Measurements from ENCODE around the gene MAPRE3. TPM values are rescaled to one million over a fixed set of nuclear protein-coding genes. Genes with fewer than 3 reads are reported as not detected.

The MAPRE3 gene
- total and polyA plus RNA-seq, 9 of the 15 experiments (the other 6 are each of a cell fraction or from before 2014, with no cell fraction given): 0.70 to 43.2 (median 12.6) TPM

- TF ChIP-seq JUN (IDR thresholded peaks at IDR 0.05; ENCODE audit: borderline replicate concordance, low read depth, low read length) (peak; percentile 28; the same call in 1 of the 2 replicates), JUN (CRISPR knock-in tag; IDR thresholded peaks at IDR 0.05; ENCODE audit: borderline replicate concordance) (no peak), POLR2G (IDR thresholded peaks at IDR 0.05; ENCODE audit: low read depth, low read length) (peak; percentile 96), SRSF1 (IDR thresholded peaks at IDR 0.05; ENCODE audit: low read depth, low read length) (no peak), CREBBP (IDR thresholded peaks at IDR 0.05; ENCODE audit: low read depth, low read length) (no peak), PURB (CRISPR knock-in tag; IDR thresholded peaks at IDR 0.05; ENCODE audit: low read depth) (no peak), ZBTB9 (CRISPR knock-in tag; IDR thresholded peaks at IDR 0.05) (peak; percentile 99), NR2F6 (CRISPR knock-in tag; IDR thresholded peaks at IDR 0.05) (no peak), MAZ (CRISPR knock-in tag; conservative IDR thresholded peaks at IDR 0.05 in 1 of 2, IDR thresholded peaks at IDR 0.05 in 1 of 2) (peak; percentile 67 to 69; a peak in 3 of 4 replicates), ZNF77 (CRISPR knock-in tag; IDR thresholded peaks at IDR 0.05) (no peak), RBM15 (IDR thresholded peaks at IDR 0.05; ENCODE audit: insufficient read depth, low read length) (no peak), TAF15 (IDR thresholded peaks at IDR 0.05; ENCODE audit: low read depth, low read length) (no peak), BHLHE40 (IDR thresholded peaks at IDR 0.05; ENCODE audit: low read length) (0 out of 2 replicates have a peak, but pooled peaks have one; percentile 10), OTX1 (CRISPR knock-in tag; IDR thresholded peaks at IDR 0.05) (no peak), RNF2 (IDR thresholded peaks at IDR 0.05) (no peak), ZZZ3 (IDR thresholded peaks at IDR 0.05) (no peak), HMG20B (CRISPR knock-in tag; IDR thresholded peaks at IDR 0.05) (no peak), TEAD4 (IDR thresholded peaks at IDR 0.05; ENCODE audit: low read length) (no peak), TEAD4 (CRISPR knock-in tag; IDR thresholded peaks at IDR 0.05; ENCODE audit: borderline replicate concordance) (no peak), ERF (CRISPR knock-in tag; IDR thresholded peaks at IDR 0.05) (no peak), NFE2L1 (tag; IDR thresholded peaks at IDR 0.05; ENCODE audit: borderline replicate concordance, low read depth) (no peak), ZNF445 (CRISPR knock-in tag; IDR thresholded peaks at IDR 0.05; ENCODE audit: low read depth) (no peak), FOXA3 (CRISPR knock-in tag; conservative IDR thresholded peaks at IDR 0.05 in 1 of 2, IDR thresholded peaks at IDR 0.05 in 1 of 2) (0 out of 4 replicates have a peak, but pooled peaks of 1 of the 2 experiments have one; percentile 23), GTF2B (IDR thresholded peaks at IDR 0.05; ENCODE audit: extremely low read depth, insufficient read length) (no peak), U2AF1 (optimal IDR thresholded peaks at IDR 0.05; ENCODE audit: low read depth, low read length) (no peak), TBL1XR1 (IDR thresholded peaks at IDR 0.05; ENCODE audit: low read length in 2 of 2) (0 out of 4 replicates have a peak, but pooled peaks have one; percentile 4 to 17), YY1 (IDR thresholded peaks at IDR 0.05; ENCODE audit: borderline replicate concordance in 1 of 3, control insufficient read depth in 1 of 3, extremely low read depth in 1 of 3, insufficient read depth in 3 of 3, insufficient read length in 1 of 3, insufficient replicate concordance in 2 of 3, low read depth in 1 of 3, low read length in 2 of 3) (peak in 2 of 3 experiments; percentile 46 to 77)
Observed at GRCh38 chr2:27071277-27071989, 101.0 kb downstream of the MAPRE3 start, which contains the start of gene OST4 (continued).

All from K562 (cell line).